NCI-H2029 treated with DMSO at 0.1 percent for 48 hours (cell line): ENCODE measurements around the gene PMEPA1.

Experiments
- DNase-seq: peaks from one replicate; lab custom pipeline; 2025; lab: John Stamatoyannopoulos, UW

The PMEPA1 gene

DNA sequence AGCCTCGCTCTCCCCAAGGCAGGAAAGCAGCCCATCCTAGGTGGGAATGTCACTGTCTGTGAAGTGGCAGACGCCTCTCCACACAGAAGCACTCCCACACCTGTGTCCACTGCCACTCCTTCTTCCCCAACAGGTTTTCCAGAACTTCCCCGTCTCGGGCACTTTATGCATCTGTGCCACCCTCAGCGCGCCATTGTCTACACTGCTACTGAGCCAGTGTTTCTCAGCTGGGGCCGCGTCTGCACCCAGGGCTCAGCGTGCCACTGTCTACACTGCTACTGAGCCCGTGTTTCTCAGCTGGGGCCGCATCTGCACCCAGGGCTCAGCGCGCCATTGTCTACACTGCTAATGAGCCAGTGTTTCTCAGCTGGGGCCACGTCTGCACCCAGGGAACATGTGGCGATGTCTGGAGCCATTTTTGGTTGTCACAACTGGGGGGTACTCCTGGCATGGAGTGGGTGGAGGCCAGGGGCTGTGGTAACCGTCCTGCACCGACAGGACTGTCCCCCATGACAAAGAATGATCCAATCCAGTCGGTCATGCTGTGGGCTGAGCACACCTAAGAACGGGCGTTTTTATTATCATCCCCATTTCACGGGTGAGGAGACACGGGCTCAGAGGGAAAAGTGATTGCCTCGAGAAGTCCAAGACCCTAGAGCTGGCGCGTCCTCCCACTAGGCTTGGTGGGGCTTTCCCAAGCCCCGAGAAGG, 47.9 kb downstream of the PMEPA1 start:
- DNase-seq, result no peak

DNA sequence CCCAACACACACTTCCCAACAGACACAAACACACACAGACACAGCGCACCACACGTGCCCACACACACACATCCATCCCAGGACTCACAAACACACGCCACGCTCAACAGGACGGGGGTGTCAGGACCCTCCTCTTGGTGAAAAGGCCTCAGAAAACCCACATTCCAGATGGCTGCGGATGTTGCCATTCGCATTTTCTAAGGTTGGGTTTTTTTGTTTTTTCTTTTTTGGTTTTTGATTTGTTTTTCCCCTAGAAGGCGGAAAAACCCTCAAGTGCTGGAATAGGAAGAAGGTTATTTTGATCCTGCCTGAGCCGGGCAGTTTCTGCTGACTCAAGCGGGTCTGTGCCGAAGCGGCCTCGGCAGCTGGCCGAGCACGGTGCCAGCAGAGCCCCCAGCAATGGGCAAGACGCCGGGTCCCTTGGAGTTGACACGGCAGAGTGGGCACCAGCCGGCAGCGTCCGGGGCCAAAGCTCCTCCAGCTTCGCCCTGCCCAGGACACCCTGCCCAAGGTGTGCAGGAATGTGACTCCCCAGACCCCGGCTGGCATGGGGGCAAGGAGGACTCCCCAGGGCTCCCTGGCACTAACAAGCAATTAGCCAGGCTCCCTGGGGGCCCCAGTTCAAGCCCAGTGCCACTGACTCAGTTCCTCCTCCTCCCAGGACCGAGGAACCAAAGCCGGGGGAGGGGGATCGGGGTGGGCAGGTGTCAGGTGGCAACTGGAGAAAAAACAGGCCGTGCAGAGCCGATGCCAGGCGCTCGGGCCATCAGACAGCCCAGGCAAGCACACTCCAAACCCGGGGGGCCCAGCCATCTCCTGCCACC, 48.7 kb downstream of the PMEPA1 start:
- no peak for DNase-seq

DNA sequence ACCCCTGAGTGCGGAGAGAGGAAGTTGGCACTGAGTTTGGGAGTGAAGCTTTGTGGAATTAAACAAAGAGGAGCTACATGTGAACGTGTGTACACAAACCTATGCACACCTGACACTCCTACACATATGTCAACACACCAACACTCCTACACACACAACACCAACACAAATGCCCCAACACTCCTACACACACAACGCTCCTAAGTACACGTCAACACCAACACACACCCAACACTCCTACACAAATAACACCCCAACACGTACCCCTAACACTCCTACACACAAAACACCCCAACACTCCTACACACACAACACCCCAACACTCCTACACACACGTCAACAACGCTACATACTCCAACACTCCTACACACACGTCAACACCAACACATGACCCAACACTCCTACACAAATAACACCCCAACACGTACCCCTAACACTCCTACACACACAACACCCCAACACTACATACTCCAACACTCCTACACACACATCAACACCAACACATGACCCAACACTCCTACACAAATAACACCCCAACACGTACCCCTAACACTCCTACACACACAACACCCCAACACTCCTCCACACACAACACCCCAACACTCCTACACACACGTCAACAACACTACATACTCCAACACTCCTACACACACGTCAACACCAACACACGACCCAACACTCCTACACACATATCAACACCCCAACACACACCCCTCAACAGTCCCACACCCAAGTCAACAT, 49.5 kb downstream of the PMEPA1 start:
- DNase-seq, result no peak

DNA sequence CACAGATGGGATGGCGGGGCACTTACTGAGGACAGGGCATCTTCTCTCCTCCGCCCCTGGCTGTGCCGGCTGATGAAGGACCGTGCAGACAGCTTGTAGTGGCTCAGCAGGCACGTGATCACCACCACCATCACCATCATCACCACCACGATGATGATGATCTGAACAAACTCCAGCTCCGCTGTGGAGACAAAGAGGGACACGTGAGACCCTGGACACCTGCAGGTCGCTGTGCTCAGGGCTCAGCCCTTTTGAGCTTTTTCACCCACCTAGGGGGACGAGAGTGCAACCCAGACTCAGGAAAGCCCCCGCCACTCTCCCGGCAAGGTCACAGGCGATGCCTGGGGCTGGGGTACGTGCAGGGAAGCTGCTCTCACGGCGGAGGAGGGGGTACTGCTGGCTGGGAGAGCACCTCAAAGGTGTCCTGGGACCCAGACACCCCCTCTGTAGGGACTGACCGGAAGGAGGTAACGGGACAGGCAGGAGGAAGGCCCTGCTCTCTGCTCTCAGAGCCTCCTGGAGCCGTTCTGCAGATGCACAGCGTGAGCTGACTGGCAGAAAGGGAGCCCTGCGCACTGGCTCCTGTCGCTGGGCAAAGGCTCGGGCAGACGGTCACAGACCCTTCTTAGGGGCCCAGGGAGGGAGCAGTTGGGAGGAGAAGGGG, 50.2 kb downstream of the PMEPA1 start:
- no peak for DNase-seq

DNA sequence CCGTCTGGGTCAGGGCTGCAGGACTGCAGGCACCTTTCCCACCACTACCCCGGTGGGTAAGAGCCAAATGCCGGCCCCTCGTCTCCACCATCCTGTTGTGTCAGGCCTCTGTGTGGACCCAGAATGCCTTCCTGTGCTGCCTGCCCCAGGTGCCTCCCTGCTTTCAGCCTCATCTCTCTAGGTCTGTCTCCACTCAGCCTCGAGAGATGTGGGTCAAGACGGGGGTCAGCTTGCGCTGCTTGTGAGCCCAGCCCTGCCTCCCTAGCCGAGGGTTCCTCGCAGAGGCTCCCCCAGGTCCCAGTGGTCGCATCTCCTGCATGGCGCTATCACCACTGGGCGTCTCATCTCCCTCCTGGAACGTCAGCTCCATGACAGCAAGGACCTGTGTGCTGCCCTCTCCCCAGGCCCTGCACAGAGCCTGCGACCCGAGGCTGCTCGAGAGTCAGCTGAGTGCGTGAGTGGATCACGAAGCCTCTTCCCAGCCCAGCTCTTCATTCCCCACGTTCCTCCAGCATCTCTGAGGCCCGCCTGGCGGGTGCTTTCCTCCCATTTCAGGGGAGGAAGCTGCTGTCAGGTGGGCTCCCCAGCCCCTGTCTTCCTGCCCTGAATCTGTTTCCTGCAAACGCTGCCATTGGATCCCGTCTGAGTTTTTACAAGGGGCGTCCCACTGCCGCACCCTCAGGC, 50.8 kb downstream of the PMEPA1 start:
- DNase-seq, result no peak

DNA sequence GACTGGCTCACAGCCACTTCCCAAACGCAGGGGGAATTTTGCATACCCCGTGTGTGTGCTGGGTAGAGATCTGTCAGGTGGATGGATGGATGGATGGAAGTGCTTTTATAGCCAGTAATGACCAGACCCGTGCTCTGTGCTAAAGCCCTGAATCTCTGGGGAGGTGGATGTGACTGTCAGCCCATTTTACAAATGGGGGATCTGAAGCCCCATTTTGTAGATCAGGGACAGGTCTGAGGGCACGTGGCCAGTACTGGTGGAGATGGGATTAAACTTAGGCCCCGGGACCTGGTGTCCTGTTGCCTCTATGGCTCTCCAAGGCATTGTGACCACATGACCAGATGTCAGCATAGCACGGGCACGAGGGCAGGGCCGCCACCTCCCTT, 51.4 kb downstream of the PMEPA1 start:
- DNase-seq, result no peak

DNA sequence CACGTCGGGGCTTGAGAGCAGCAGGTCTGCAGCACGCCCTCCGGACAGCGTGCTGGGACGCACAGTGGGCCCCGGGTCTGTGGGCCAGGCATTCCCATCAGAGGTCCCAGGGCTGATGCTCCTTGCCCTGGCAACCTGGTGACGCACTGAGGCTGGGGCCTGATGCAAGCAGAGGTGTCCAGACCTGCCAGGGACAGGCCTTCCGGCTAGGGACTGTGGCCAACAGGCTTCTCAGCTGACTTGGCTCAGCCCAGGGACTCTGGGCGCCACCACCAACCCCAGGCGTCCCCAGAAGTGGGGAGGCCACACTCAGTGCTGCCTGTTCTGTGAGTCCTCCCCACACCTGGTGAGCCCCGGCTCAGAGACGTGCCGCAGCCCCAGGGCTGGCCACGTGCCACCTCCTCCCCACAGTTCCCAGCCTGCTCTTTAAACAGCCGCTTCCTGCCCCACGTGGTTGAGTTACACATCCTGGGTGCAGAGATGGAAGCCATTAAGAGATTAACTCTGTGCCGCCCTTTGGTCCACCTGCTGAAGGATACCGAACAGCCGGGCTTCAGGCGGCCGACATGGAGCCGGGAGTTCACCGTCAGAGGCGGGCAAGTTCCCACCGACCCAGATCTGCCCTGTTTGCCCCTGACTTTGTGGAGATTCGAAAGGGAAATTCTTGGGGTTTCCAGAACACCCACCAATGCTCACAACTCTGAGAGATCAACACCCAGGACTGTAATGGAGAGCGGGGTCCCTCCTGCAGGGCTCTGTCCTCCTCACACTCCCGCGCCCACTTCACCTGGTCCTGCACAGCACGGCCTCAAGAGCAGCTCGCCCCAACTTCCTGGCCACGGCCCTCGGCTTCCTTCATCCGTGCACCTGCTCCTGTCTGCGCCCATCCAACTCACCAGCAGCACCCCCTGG, 52.0 kb downstream of the PMEPA1 start:
- DNase-seq, result peak; percentile 55

DNA sequence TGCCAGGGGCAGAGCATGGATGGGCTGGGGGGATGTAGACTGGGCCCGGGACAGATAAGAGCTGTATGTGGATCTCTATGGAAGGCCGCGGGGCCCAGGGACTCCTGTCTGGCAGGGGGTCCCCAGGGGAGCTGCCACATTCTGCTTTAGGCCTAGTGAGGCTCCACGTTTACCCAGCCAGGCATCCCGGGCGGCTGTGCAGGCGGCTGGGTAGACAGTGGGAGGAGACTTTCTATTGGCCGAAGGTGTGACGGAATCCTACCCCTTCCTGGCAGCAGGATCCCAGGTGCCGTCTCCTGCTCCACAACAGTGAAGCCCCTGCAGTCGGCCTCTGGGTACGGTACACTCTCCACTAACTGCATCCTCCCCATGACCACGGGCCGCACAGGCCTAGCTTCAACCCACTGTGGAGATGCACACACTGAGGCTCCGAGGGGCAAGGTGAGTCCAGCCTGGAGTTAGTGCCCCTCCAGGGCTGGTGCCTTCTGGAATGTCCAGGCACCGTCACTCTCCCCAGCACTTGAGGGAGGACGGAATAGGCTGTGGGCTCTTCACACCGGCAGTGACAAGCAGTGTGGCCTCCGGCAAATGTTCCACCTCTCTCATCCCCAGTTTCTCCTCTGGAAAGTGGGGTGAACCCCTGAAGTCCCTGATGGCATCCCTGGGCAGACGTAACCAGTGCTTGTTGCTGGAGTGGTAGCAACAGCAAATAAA, 52.8 kb downstream of the PMEPA1 start:
- no peak for DNase-seq

DNA sequence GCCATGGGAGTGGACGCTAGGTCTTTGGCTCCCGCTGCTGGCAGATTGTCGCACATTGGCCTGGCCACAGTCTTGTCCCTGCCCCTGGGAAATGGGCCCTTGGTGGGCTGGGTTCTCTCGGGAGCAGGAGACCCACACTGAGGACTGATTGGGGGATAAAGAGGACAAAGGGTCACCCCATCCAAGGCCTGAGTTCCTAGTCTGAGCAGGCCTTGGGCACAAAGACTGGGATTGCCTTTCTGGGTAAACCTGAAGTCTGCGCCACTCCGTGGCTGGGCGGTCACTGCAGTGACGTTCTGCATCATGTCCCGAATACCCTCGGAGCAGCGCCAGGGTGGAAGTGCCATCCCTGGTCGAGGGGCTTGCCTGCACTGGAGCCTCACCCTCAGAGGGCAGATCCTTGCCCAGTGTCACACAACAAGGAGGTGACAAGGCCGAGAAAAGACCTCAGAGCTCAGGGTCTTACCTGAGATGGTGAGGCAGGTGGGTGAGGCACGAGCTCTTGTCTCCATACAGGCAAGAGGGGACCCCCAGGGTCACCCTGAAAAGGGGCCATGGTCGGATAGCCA, 53.5 kb downstream of the PMEPA1 start:
- no peak for DNase-seq

DNA sequence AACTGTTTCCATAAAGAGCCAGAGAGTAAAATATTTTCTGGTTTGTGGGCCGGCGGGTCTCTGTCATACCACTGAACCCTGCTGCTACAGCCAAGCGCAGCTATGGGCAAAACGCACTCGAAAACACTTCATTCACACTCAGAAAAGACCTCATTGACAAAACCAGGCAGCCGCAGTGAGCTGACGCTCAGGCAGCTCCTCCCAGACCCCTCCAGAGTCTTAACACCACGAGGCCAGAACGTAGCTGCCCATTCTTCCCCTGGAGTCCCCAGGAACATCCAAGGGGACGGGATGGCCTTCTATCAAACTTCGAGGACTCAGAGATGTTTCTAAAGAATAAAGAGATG, 54.0 kb downstream of the PMEPA1 start:
- DNase-seq, result no peak

DNA sequence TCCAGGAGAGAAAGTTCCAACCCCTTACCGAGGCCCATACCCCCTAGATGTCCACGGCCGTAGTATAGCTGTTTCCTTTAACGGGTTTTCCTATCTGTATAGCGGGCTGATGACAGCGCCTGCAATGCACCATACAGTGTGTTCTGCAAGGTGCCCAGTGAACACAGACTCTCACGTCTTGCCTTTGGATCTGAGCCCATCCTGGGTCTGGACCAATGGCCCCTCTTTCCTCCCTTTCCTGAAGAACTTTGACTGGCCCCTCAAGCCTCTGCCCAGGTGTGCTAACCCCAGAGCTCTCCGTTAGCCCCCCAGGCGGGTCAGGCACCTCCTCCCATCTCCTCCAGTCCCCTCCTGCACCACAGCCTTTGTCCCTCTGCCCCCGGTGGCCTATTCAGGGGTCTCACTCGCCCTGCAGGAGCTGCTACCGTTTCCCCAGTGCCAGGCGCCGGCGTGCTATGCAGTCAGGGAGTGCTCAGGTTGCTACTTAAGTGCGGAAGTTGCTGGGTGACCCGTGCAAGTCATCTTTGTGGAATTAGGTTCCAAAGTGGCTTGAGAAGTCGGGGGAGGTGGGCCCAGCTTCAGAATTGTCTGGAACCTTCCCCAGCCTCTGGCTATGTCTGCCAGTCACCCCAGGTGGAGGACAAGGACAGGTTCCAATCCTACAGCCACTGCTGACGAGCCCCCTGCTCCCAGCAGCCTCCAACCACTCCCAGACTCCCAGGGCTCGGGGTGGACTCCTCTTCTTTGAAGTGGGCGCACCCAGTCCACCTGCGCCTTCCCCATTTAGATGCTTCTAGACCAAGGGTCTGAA, 54.6 kb downstream of the PMEPA1 start:
- DNase-seq, result no peak

DNA sequence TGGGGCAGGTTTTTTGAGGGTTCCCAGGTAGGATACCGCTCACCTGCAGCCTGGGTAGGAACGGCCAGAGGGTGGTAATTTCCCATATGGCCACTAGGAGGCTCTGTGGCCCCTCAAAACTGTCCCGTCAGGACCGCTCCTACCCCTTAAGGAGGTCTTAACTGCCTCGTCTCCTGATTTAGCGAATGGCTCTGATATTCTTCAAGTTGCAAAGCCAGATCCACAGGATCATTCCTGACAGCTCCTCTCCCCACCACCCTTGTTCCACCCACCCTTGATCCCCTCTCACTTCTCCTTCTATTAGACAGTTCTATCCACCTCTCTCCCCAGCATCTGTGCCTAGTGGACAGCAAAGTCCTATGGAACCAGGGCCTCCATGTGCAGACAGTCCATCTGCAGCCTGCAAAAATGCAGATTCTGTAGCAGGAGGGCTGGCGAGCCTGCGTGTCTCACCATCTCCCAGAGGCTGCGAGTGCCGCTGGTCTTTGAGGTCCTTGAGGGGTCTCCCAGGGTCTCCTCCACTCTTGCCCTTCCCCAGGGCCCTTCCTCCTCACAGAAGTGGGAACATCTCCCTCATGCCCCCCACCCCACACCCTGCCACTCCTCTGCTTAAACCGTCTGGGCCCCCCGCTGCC, 55.3 kb downstream of the PMEPA1 start:
- peak; percentile 13 for DNase-seq

DNA sequence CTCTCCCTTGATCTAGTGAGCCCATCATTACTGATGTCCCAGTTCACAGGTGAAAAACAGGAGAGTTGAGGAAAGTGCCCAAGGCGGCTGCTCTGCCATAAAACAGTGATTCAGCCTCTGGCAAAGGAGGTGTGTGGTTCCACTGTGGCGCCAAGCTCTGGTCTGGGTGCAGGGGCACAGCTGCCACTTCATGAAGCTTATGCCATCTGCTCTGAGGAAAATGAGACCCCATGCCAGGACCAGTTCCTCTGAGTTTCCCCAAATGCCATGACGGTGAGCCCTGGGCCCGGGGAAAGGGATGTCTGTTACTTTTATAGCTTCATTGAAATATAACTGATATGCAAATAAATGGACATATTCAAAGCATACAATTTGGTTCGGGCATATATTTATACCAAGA, 55.9 kb downstream of the PMEPA1 start:
- DNase-seq, result no peak

DNA sequence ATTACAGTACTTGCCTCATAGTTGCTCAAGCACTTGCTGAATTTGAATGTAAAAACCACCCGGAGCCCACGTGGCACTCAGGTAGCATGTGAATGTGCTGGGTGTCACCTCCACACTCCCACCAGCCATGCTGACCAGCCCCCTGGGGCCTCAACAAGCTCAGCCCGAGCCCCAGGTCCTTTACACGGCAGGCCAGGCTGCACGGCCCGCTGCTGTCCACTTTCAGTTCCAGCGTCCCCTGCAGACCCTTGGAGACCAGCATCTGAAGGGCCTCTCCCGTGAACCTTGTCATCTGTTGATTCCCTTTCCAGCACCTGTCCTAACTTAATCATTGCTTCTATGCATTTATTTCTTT, 56.3 kb downstream of the PMEPA1 start:
- no peak for DNase-seq

DNA sequence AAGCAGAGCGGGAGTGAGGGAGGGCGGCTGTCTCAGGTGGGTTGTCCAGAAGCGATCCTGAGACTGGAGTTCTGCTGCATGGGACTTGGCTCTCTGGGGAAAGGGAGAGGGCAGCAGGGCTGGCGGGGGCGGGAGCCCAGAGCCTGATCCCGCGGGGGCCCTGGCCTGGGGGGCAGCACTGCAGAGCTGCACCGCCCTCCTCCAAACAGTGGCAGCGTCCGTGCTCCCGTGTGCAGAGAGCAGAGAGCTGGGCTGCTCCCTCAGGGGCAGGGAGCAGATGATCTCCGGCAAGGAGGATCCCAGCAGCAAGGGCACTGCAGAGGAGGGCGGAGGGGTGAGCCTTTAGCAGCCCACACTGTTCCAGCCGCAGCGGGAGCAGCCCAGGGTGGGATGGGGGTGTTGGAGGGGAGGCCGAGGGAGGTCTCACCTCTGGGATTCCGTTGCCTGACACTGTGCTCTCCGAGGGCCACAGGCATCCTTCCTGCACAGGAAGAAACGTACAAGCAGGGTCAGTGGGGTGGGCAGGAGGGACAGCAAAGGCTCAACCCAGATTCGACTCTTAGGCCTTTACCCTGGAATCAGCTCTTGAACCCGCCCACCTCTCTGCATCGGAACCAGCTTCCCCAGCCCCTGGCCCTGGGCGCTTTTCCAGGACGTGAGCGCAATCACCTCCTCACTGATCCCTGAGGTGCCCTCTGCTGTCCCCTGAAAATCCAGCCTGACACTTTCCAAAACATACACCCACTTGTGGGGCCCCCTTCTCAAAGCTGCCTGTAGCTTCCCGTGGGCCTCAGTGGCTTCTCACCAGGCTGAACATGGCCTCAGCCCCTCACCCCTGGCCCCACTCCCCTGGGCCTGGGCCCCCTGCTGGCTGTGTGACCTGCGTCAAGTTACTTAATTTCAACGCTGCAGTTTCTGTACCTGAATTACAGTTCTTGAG, 56.9 kb downstream of the PMEPA1 start:
- DNase-seq, result no peak

DNA sequence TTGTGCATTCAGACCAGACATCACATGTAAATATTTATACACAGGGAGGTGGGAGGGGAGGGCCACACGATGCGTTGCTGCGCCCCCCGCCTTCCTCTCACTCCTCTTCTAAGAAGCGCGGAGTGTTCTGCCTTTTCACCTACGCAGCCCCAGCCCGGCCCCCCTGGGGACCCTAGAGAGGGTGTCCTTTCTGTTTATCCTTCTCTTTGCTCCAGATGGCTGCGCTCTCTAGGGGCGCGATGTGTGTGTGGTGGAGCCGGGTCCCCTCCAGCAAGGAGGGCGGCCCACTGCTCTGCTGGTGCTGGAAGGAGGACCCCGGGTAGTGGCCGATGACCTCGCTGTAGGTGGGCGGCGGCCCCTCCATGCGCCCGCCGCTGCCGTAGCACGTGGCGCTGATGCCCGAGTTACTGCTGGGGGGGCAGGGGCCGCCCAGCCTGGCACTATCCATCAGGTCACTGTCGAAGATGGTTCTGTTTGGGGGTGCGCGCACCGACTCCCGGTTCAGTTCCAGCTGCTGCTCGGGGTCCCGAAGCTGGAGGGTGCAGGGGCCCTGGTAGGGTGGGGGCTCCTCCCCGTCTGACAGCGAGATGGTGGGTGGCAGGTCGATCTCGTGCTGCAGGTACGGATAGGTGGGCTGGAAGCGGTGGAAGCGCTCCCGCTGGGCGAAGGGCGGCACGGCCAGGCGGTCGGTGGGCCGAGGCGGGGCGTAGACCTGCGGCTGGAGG, 57.8 kb downstream of the PMEPA1 start:
- DNase-seq, result no peak
